ENCODE results near the gene FBLIM1.

Gene FBLIM1

DNA sequence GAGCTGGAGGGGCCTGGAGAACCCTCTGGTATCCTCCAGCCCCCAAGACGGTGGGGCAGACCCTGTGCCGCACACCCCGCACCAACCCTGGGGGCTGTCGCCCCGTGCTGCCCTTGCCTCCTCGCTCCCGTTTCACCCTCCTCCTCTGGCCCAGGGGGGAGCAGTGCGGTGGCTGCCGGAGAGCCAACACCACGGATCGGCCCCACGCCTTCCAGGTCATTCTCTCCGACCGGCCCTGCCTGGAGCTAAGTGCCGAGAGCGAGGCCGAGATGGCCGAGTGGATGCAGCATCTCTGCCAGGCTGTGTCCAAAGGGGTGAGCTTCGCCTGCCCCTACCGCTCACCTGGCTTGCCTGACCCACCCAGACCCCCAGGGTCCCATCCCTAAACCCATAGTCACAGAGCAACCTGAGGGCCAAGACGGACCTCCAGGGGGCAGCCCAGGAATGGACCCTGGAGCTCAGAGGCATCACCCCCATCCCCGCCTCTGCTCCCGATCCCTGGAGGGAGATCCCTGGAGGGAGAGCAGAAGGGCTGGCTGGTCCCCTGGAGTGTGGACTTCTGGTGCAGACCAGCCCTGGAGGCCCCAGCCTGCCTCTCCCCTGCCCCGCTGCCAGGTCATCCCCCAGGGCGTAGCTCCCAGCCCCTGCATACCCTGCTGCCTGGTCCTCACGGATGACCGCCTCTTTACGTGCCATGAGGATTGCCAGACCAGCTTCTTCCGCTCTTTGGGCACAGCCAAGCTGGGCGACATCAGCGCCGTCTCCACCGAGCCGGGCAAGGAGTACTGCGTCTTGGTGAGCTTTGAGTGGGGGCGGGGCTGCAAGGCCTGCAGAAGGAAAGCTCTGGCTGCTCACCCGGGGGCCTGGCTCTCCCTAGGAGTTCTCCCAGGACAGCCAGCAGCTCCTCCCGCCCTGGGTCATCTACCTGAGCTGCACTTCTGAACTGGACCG lies 26.6 kb upstream of the FBLIM1 start:
- no peak for DNase-seq

DNA sequence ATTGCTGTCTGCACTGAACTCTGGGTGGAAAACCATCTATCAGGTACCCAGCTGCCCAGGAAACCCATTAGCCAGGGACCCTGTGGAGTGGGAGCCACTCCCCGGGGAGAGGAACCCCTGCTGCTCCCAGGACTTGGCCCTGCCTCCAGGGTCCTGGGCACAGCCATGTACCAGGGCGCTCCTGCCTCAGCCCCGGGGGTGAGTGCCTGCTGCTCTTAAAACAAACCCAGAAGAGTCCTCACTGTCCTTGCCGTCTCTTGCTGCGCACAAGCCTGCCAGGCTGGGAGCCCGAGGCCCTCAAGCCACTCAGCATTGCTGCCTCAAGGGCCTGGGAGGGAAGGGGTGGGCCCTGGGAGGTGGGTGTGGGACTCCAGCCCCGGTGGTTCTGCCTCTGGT lies 25.9 kb upstream of the FBLIM1 start:
- no peak for DNase-seq

DNA sequence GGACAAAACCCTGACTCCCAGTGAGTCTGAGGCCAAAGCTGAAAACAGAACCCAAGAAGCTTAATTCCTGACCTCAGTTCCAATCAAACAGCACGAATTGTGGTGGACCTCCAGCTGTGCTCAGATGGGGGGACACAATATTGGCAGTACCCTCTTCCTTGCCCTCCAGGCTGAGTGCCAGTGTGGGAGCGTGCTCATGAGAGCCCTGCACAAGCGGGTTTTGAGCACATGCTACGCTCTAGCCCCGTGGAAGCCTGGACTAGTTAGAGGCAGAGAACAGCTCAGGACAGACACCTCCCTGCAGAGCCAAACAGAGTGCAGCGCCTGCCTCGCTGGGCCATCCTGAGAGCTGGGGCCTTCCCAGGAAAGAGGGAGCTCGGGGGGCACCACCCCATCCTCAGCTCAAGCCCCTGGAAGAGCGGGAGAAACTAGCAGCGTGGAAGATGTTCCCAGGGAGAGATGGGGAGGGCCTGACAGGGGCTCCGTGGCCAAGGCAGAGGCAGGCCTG lies 25.3 kb upstream of the FBLIM1 start:
- no peak for DNase-seq

DNA sequence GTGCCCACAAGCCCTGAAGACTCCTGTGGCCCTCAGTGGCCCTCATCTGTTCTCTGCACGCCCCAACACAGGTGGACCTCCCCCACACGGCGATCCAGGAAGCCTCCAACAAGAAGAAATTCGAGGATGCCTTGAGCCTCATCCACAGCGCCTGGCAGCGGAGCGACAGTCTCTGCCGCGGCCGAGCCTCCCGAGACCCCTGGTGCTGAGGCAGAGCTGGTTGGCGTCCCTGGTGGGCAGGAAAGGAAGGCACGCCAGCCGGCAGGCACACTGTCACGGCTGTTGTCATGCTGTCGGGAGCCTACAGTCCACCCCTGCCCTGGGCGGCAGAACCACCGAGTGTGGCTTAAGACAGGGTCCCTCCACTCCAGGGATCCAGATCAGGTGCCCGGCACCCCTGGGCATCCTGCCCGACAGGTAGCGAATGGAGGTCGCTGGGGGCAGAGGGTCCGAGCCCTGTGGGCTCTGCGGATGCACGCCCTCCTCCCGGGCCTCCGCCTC lies 24.8 kb upstream of the FBLIM1 start:
- DNase-seq, result no peak

DNA sequence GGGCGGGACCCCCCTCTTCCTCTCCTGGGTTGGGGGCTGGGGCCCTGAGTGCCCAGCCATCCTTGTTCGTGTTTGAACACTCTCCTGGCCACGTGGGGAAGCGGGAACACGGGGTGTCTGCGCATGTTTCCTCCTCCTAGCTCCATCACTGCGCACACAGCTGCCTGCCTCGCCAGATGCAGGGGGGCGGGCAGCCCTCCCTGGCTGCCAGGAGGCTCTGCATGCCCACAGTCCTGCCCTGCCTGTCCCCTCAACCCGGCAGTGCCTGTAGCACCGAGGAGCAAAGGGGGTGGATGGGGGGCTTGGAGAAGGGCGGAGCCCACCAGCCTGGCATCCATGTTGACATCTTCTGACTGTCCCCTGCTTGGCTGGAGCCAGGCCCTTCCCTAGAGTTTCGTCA lies 24.3 kb upstream of the FBLIM1 start:
- no peak for DNase-seq

DNA sequence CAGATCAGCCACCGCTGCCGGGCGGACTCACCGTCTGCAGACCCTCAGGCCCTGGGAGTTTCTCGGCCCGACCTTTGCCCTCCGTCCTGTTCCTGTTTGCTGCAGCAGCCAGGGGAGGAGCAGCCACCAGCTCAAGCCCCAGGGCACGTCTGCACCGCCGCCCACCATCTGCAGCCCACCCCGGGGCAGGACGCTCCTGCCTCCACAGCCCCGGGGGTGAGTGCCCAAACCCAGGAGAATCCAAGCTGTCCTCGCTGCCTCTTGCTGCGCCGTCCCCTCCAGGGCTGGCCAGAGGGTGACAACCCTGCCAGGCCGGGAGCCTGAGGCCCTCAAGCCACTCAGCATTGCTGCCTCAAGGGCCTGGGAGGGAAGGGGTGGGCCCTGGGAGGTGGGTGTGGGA lies 23.7 kb upstream of the FBLIM1 start:
- no peak for DNase-seq

DNA sequence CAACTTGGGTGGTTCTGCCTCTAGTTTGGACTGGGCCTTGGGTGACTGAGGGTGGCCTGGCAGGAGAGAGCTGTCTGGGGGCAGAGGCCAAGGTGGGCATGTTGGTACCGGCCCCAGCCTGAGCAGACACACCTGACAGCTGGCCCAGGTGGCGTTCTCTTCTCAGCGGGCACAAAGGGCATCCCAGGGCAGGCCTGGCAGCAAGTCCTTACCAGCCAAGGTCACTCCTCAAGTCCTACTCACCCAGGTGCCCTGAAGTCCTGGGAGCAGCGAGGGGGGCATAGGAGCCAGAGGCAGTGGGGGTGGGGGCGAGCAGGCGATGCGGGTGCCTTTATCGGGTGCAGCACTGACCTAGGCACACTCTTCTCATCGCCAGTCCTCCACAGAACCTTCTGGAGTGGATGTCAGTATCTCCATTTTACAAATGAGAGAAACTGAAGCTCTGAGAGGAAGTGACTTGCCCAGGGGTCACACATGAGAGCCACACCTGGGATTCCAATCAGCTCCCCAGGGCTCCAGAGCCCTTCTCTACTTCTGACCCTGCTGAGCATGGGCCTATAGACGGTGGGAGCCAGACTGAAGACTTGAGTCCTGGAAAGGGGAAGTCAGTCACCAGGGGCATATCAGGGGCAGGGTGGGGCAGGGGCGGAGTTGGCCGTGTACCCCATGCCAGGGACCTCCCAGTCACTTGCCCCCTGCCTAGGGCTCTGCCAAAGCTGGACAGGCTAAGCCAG lies 23.1 kb upstream of the FBLIM1 start:
- DNase-seq, result no peak

DNA sequence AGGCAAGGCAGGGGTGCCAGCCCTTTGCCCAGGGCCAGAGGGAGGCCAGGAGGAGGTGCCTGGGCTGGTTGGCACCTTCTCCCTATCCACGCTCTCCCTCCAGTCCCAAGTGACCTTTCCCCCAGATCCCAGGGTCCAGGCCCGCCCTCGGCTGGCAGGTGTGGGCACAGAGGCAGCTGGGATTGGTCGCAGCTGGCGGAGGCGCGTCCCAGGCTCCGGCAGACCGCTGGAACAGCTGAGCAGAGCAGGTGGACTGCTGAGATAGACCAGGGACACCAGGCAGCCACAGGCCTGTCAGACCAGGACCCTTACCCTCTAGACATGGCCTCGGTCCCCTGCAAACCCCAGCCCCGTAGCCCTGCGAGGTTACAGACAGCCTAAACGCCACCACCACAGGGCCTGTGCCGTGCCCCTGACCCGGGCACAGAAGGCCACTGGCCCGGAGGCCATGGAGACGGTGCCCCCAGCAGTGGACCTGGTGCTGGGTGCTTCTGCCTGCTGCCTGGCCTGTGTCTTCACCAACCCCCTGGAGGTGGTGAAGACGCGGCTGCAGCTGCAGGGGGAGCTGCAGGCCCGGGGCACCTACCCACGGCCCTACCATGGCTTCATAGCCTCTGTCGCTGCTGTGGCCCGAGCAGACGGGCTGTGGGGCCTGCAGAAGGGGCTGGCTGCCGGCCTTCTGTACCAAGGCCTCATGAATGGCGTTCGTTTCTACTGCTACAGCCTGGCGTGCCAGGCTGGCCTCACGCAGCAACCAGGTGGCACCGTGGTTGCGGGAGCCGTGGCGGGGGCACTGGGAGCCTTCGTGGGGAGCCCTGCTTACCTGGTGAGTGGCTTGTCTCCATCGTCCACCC lies 22.3 kb upstream of the FBLIM1 start, which contains the start of gene SLC25A34:
Gene SLC25A34 (plus strand): TSS at position 221 of the 854 bp plus-strand sequence. CDS start 228 bp downstream, at position 449.
- DNase-seq, result no peak

DNA sequence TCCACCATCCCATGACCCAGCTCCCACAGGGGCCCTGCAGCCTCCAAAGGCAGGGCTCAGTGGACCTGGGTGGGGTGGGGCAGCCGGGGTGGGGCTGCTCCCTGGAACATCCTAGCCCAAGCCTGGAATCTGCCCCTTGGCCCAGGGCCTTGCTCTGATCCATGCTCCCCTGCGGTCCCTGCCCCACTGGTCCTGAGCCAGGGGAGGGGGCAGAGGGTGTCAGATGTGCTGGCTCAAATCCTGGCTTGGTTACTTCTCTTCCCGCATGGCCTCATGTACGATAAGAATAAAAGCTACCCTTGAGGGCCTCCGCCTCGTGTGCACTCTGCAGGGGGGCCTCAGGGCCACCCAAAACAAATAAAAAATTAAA lies 21.7 kb upstream of the FBLIM1 start:
- DNase-seq, result no peak

DNA sequence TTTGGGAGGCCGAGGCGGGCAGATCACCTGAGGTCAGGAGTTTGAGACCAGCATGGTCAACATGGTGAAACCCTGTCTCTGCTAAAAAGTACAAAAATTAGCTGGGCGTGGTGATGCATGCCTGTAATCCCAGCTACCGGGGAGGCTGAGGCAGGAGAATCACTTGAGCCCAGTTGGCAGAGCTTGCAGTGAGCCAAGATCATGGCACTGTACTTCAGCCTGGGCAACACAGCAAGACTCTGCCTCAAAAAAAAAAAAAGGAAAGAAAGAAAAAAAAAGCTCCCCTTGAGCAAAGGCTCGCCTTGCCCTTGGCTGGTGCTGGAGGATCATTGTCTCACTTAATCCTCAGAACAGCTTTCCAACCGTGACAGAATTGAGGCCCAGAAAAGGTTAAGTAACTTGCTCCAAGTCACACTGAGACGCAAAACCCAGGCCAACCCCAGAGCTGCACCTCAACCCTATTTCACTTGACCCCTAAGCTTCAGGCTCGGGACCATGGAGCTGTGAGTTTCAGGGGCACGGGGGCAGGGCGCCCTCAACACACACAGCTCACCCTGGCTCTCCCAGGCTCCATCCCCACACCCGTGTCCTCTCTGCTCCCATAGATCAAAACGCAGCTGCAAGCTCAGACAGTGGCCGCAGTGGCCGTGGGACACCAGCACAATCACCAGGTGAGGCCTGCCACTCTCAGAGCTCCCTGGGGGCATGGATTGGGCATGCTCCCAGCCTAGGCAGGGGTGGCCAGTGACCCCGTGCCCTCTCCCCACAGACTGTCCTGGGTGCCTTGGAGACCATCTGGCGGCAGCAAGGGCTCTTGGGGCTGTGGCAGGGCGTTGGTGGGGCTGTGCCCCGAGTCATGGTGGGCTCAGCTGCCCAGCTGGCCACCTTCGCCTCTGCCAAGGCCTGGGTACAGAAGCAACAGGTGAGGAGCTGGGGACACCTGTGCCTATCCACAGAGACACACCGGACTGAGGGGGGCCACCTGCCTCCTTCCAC lies 21.0 kb upstream of the FBLIM1 start:
- DNase-seq, result no peak

DNA sequence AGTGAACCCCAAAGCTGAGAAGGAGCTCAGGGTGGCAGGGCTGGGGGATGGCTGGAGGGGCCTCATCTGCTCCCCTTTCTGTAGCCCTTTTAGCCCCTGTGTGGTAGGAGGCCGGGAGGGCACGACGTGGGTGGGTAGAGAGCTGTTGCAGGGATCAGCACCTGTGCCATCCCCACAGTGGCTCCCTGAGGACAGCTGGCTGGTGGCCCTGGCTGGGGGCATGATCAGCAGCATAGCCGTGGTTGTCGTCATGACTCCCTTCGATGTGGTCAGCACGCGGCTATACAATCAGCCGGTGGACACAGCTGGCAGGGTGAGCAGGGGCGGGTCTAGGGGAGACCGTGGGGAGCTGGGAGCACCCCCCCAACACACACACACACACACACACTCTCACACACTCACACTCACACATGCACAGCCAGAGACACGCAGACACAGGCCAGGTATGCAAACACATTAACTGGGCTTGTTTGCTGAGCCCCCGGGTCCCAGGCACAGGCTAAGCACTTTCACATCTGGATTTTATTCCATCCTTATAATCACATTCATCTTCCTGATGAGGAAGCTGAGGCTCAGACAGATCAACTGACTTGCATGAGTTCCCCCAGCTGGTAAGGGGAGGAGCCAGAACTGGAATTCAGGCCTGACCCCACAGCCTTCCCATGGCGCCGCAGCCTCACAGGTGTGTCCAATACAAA lies 20.0 kb upstream of the FBLIM1 start:
- no peak for DNase-seq

DNA sequence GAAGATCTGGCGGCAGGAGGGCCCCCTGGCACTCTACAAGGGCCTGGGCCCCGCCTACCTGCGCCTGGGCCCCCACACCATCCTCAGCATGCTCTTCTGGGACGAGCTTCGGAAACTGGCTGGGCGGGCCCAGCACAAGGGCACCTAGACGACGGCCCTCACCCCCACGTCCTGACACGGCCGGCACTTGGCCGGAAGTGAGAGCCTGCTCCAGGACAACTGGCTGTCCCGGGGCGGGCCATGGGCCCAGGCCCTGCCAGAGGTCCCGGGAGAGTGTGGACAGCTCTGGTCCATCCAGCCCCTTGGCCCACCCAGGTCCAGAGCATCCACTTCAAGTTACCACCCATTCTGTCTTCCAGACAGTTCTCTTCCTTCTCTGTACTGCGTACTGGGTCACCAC lies 19.3 kb upstream of the FBLIM1 start:
- no peak for DNase-seq

DNA sequence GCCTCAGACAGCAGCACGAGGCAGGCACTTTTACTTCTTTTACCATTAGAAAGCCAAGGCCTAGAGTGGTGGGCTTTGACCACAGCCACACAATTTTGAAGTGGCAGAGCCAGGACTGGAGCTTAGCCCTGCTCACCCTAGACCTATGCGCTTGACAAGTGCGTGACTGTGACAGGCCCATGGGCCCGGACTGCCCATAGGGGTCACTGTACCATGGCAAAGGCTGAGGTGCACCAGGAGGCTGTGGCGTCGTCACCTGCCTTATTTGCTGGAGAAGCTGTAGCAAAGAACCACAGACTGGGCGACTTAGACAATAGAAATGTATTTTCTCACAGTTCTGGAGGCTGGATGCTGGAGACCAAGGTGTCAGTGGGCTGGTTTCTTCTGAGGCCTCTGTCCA lies 18.9 kb upstream of the FBLIM1 start:
- DNase-seq, result no peak

DNA sequence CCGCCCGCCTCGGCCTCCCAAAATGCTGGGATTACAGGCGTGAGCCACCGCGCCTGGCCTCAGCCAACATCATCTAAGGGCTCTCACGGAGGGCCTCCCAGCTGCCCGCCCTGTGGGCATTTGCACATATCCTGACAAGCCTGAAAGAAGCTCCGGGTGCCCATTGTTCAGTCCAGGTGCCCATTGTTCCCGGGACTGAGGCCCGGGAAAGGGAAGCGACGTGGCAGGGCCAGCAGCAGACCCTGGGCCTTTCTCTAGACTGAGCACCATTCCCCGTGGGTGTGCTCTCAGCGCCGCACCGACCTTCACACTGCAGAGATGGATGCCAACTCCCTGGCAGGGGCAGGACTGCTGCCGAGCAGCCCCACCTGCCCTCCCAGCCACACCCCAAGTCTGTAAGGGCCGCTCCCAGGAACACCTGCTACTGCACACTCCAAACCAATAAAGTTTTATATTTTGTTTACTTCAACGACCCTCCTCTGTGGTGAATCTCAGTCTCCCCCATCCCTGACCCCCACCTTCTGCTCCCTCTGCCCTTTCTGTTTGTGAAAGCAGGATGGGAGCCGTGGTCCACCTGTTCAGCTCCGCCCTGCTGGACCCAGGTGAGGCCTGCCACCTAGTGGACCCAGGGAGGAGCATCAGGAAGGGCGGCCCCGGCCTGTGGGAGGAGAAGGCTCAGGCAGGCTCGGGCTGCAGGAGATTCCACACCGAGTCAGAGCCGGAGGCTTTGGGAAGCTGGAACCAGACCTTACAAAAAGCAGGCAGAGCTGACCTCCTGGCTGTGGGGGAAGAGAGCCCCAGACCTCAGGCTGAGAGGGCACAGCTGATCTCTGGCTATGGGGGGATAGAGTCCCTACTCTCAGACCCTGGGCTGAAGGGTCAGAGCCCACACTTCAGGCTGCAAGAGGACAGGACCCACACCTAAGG lies 17.4 kb upstream of the FBLIM1 start:
- DNase-seq, result peak; percentile 54

DNA sequence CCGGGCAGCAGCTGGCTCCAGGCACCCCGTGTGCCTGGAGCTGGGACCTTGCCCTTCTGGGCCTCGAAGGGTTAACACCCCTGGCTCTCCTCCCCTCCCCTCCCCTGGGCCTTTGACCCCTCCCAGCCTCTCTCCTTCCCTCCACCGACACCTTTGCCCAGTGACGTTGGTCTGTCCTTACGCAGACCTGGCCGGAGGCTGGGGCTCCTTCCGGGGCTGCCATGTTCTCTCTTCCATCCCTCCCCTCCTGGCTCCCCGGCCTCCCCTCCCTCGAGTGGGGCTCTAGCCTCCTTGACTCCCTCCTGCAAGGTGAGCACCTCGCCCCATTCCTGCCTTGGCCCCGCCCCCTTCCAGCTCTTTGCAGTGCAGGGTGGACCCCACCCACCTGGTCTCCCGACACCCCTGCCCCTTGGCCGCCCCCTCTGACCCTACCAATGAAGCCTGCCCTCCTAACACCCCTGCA lies 16.2 kb upstream of the FBLIM1 start, which contains the start of gene TMEM82:
Gene TMEM82 (plus strand): TSS at position 161 of the 463 bp plus-strand sequence. CDS start 61 bp downstream, at position 222.
- DNase-seq, result no peak

DNA sequence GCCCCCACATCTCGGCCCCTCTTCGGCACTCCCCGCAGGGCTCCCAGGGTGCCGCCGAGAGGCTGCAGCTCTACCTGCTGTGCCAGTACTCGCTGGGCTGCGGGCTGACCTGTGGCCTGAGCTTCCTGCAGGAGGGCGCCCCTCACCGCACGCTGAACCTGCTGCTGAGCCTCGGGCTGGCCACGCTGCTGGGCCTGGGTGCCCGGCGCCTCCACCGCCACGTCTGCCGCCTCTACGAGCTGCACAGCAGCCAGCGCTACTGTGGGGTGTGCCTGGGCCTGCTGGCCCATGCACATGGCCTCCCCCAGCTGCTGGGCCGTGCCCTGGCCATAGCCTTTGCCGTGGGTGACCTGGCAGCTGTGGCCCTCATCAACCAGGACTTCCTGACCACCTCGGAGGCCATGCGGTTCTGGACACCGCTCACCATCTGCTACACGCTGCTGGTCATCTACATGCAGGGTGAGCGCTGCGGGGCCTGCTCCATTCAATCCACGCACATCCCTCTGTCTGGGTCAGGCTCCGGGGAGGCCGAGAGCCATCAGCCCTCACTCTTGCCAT lies 14.4 kb upstream of the FBLIM1 start:
- DNase-seq, result no peak

DNA sequence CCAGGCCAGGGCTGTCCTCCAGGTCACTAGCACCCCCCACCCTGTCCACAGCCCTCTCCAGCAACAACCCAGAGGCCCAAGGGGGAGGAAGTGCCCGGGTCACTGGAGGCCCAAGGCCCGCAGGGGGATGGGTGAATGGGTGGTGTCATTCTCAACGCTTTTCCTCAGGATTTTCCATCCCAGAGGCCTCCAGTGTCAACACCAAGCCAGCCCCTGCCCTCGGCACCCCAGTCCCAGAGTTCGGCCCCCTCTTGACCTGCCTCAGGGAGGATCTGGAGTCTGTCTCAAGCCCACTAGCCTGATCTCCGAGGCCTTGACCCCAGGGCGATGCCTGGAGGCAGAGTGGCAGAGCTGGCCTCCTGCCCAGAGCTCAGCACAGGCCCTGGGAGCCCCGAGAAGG lies 11.2 kb upstream of the FBLIM1 start:
- DNase-seq, result no peak

DNA sequence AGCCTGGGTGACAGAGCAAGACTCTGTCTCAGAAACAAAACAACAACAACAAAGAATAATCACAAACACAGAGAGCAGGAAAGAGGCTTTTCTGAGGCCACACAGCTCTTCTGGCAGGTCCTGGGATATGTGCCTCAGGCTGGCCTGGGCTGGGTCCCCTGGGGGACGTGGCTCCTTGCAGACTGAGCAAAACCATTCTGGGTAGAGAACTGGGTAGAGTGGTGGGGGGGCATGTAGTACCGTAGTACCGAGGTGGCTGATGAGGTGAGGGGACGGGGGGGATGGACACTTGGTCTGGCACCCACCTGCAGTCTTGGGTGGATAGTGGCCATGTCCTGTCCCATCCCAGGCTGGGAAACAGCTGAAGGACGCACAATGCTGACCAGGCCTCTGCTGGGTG lies 10.3 kb upstream of the FBLIM1 start:
- no peak for DNase-seq
